HepG2 (cell line): ENCODE data around the gene TXNDC12. TPM values are rescaled to one million over a fixed set of nuclear protein-coding genes. Genes with fewer than 3 reads are reported as not detected.

Experiments
- ARID5B ChIP-seq: IDR thresholded peaks from 2 replicates; pipeline ENCODE4 v1.4.0; 2020; ENCODE audit warnings: mild to moderate bottlenecking, missing genetic modification reagents
- CEBPZ ChIP-seq: IDR thresholded peaks from 2 replicates; pipeline ENCODE4 v1.6.1; 2012; ENCODE audit warnings: low read length, improper control_type of control experiment
- CENPBD1 ChIP-seq: sonication (generic); formaldehyde crosslinking; IDR thresholded peaks from 2 replicates; pipeline ENCODE4 v1.8.0; 2022; ENCODE audit warnings: missing genetic modification reagents, low read depth, mild to moderate bottlenecking, borderline replicate concordance
- CREBL2 ChIP-seq: sonication (generic); formaldehyde crosslinking; IDR thresholded peaks from 2 replicates; pipeline ENCODE4 v1.8.1; 2023; ENCODE audit warnings: missing genetic modification reagents, mild to moderate bottlenecking, borderline replicate concordance
- CSRNP1 ChIP-seq: sonication (generic); formaldehyde crosslinking; IDR thresholded peaks from 2 replicates; pipeline ENCODE4 v1.8.1; 2023; ENCODE audit warnings: mild to moderate bottlenecking, missing genetic modification reagents
- FOSL2 ChIP-seq: sonication (generic); formaldehyde crosslinking; IDR thresholded peaks from 2 replicates; pipeline ENCODE4 v1.4.0; 2020; ENCODE audit warnings: missing genetic modification reagents
- HNF4G ChIP-seq, 2 experiments: sonication (generic) in 1 of 2; formaldehyde crosslinking in 1 of 2; IDR thresholded peaks; 2 replicates each; pipeline versions ENCODE4 v1.4.0 to v1.6.1; 2011 to 2020; ENCODE audit warnings: borderline replicate concordance in 2 of 2, low read depth in 2 of 2, mild to moderate bottlenecking in 2 of 2, low read length in 1 of 2, missing genetic modification reagents in 1 of 2, moderate library complexity in 1 of 2
- IKZF4 ChIP-seq: sonication (generic); formaldehyde crosslinking; IDR thresholded peaks from 2 replicates; pipeline ENCODE4 v1.5.1; 2020; ENCODE audit warnings: borderline replicate concordance, mild to moderate bottlenecking, low read depth, missing genetic modification reagents; ENCODE audit errors: not compliant biosample characterization
- MIER3 ChIP-seq: IDR thresholded peaks from 2 replicates; pipeline ENCODE4 v1.6.1; 2016; ENCODE audit warnings: missing compliant biosample characterization, borderline replicate concordance
- MIXL1 ChIP-seq: IDR thresholded peaks from 2 replicates; pipeline ENCODE4 v1.6.1; 2016
- RARA ChIP-seq: IDR thresholded peaks from 2 replicates; pipeline ENCODE4 v1.6.1; 2016; ENCODE audit warnings: missing genetic modification reagents, missing compliant biosample characterization
- RCOR2 ChIP-seq: IDR thresholded peaks from 2 replicates; pipeline ENCODE4 v1.6.1; 2016; ENCODE audit warnings: missing biosample characterization, missing genetic modification reagents
- RELA ChIP-seq: sonication (generic); formaldehyde crosslinking; IDR thresholded peaks from 2 replicates; pipeline ENCODE4 v1.4.0; 2020; ENCODE audit warnings: missing genetic modification reagents
- RFX5 ChIP-seq: IDR thresholded peaks from 2 replicates; pipeline ENCODE4 v1.6.1; 2011; ENCODE audit warnings: low read depth, low read length, improper control_type of control experiment
- SMARCC2 ChIP-seq: fragments of 450-650 bp; IDR thresholded peaks from 2 replicates; pipeline ENCODE4 v1.6.1; 2017; ENCODE audit warnings: antibody characterized with exemption, mild to moderate bottlenecking
- SOX5 ChIP-seq: IDR thresholded peaks from 2 replicates; pipeline ENCODE4 v1.6.1; 2016; ENCODE audit warnings: borderline replicate concordance
- SP140L ChIP-seq: sonication (generic); formaldehyde crosslinking; IDR thresholded peaks from 2 replicates; pipeline ENCODE4 v1.4.0; 2020; ENCODE audit warnings: missing genetic modification reagents, borderline replicate concordance
- SSRP1 ChIP-seq: IDR thresholded peaks from 2 replicates; pipeline ENCODE4 v1.6.1; 2016; ENCODE audit warnings: control low read depth
- ZNF138 ChIP-seq: sonication (generic); formaldehyde crosslinking; IDR thresholded peaks from 2 replicates; pipeline ENCODE4 v1.5.0; 2020; ENCODE audit warnings: mild to moderate bottlenecking, low read depth, missing genetic modification reagents
- ZNF292 ChIP-seq: sonication (generic); formaldehyde crosslinking; IDR thresholded peaks from 2 replicates; pipeline ENCODE4 v1.8.1; 2022; ENCODE audit warnings: mild to moderate bottlenecking, low read depth, missing genetic modification reagents, borderline replicate concordance
- polyA plus RNA-seq, 8 experiments: library from polyadenylated mRNA; depleted of rRNA in 3 of 8; stranded (reverse) in 7 of 8; unstranded in 1 of 8; fragments of >200 nt; fragmentation: Illumina TruSeq in 4 of 8; extraction: Trizol in 4 of 8; gene quantifications; 2 replicates each; pipeline versions ENCODE4 v1.2.1 to v1.2.3, GENCODE V29; 2011 to 2016; ENCODE audit warnings: low read depth in 4 of 8, missing spikeins in 1 of 8, mixed read lengths in 1 of 8; ENCODE audit not compliant: insufficient read depth in 1 of 8
- total RNA-seq, 5 experiments: library from RNA; depleted of rRNA; stranded (reverse); fragments of >200 nt; fragmentation: Illumina TruSeq; extraction: Trizol; gene quantifications; 2 replicates each; pipeline ENCODE4 v1.2.3, GENCODE V29; 2016; ENCODE audit warnings: low read depth in 1 of 5

Gene TXNDC12
- total and polyA plus RNA-seq, 2 of the 13 experiments (the other 11 are each of a cell fraction or from before 2014, with no cell fraction given): 65.6 to 67.2 TPM

GRCh38 chr1:52098139-52098871, 43.3 kb upstream of the TXNDC12 start (continued):
- TF ChIP-seq ARID5B (CRISPR knock-in tag): peak; percentile 96
- peak; percentile 74 for TF ChIP-seq FOSL2 (CRISPR knock-in tag)
- no peak for TF ChIP-seq ZNF138
- TF ChIP-seq HNF4G (IDR thresholded peaks at IDR 0.05; ENCODE audit: borderline replicate concordance, low read depth, low read length): no peak
- TF ChIP-seq HNF4G (CRISPR knock-in tag; IDR thresholded peaks at IDR 0.05; ENCODE audit: borderline replicate concordance, low read depth): no peak
- TF ChIP-seq SOX5 (CRISPR knock-in tag): peak; percentile 98
- TF ChIP-seq CSRNP1 (CRISPR knock-in tag): no peak
- TF ChIP-seq RCOR2 (CRISPR knock-in tag): peak; percentile 83
- TF ChIP-seq SMARCC2: no peak
- TF ChIP-seq MIXL1: peak; percentile 80
- TF ChIP-seq RARA: peak; percentile 90
- no peak for TF ChIP-seq RELA
- TF ChIP-seq SSRP1 (CRISPR knock-in tag): no peak
- no peak for TF ChIP-seq CEBPZ
- TF ChIP-seq IKZF4 (CRISPR knock-in tag): no peak
- no peak for TF ChIP-seq CREBL2
- TF ChIP-seq SP140L: 0 out of 2 replicates have a peak, but pooled peaks have one; percentile 70
- no peak for TF ChIP-seq RFX5
- TF ChIP-seq CENPBD1 (CRISPR knock-in tag): no peak
- peak; percentile 78; the same call in 1 of the 2 replicates for TF ChIP-seq MIER3 (CRISPR knock-in tag)
- peak; percentile 85; the same call in 1 of the 2 replicates for TF ChIP-seq ZNF292 (CRISPR knock-in tag)
